ENCODE measurements around the gene MICALL1.

Gene MICALL1

GRCh38 chr22:37865510-37865909 is 40.6 kb upstream of the MICALL1 start:
- Histone ChIP-seq H3K4me1 (ENCODE audit: control insufficient read depth, low read length) (no peaks in the 10 kb centered on the region), H3K4me3 (ENCODE audit: low read length) (no peak overlapping the region), H3K9me2 (replicated peaks; ENCODE audit: control insufficient read depth, low read length) (no peaks in the 10 kb centered on the region), H3K27ac (ENCODE audit: low read depth, low read length) (no peak overlapping the region), H3K4me2 (ENCODE audit: low read length) (no peak overlapping the region), H3K36me3 (ENCODE audit: control insufficient read depth, low read length) (peaks cover 91% of the 10 kb centered on the region), H3F3A (ENCODE audit: control insufficient read depth, insufficient read depth) (peaks cover 23% of the 10 kb centered on the region), H3K27me3 (ENCODE audit: control insufficient read depth, low read length) (no peaks in the 10 kb centered on the region), H4K20me1 (ENCODE audit: control insufficient read depth, insufficient read depth, low read depth, low read length) (0 out of 2 replicates have a peak, but pooled peaks cover 3% of the 10 kb centered on the region), H3K79me2 (ENCODE audit: control insufficient read depth, low read length) (peaks cover 34% of the 10 kb centered on the region), H3K9me3 (ENCODE audit: control insufficient read depth, insufficient read depth, low read length) (no peaks in the 10 kb centered on the region)
- TF ChIP-seq CTCF (IDR thresholded peaks at IDR 0.05; ENCODE audit: low read depth, low read length, poor library complexity, severe bottlenecking) (no peak), EZH2phosphoT487 (IDR thresholded peaks at IDR 0.05; ENCODE audit: borderline replicate concordance, low read length) (no peak)

GRCh38 chr22:37870273-37870672 is 35.8 kb upstream of the MICALL1 start:
- H3K4me3 ChIP-seq (ENCODE audit: low read length) = no peak overlapping the region
- no peak for TF ChIP-seq CTCF (IDR thresholded peaks at IDR 0.05; ENCODE audit: low read depth, low read length, poor library complexity, severe bottlenecking)
- no peaks in the 10 kb centered on the region for H3K9me3 ChIP-seq (ENCODE audit: control insufficient read depth, insufficient read depth, low read length)
- H3K4me1 ChIP-seq (ENCODE audit: control insufficient read depth, low read length) = no peaks in the 10 kb centered on the region
- H3K36me3 ChIP-seq (ENCODE audit: control insufficient read depth, low read length) = peaks cover 85% of the 10 kb centered on the region
- no peaks in the 10 kb centered on the region for H3K9me2 ChIP-seq (replicated peaks; ENCODE audit: control insufficient read depth, low read length)
- H3F3A ChIP-seq (ENCODE audit: control insufficient read depth, insufficient read depth) = no peaks in the 10 kb centered on the region
- peaks cover 22% of the 10 kb centered on the region for H3K79me2 ChIP-seq (ENCODE audit: control insufficient read depth, low read length)
- 0 out of 2 replicates have a peak, but pooled peaks cover 3% of the 10 kb centered on the region for H4K20me1 ChIP-seq (ENCODE audit: control insufficient read depth, insufficient read depth, low read depth, low read length)
- no peaks in the 10 kb centered on the region for H3K27me3 ChIP-seq (ENCODE audit: control insufficient read depth, low read length)
- no peak overlapping the region for H3K27ac ChIP-seq (ENCODE audit: low read depth, low read length)
- no peak overlapping the region for H3K4me2 ChIP-seq (ENCODE audit: low read length)

GRCh38 chr22:37880668-37881440 is 25.2 kb upstream of the MICALL1 start:
- Histone ChIP-seq H3K27ac (ENCODE audit: low read depth, low read length) (no peak overlapping the region), H3F3A (ENCODE audit: control insufficient read depth, insufficient read depth) (peaks cover 4% of the 10 kb centered on the region; the same call in 1 of the 2 replicates), H3K27me3 (ENCODE audit: control insufficient read depth, low read length) (no peaks in the 10 kb centered on the region), H3K4me2 (ENCODE audit: low read length) (no peak overlapping the region), H3K79me2 (ENCODE audit: control insufficient read depth, low read length) (peaks cover 57% of the 10 kb centered on the region), H4K20me1 (ENCODE audit: control insufficient read depth, insufficient read depth, low read depth, low read length) (no peaks in the 10 kb centered on the region), H3K4me1 (ENCODE audit: control insufficient read depth, low read length) (no peaks in the 10 kb centered on the region), H3K9me2 (replicated peaks; ENCODE audit: control insufficient read depth, low read length) (no peaks in the 10 kb centered on the region), H3K9me3 (ENCODE audit: control insufficient read depth, insufficient read depth, low read length) (no peaks in the 10 kb centered on the region), H3K36me3 (ENCODE audit: control insufficient read depth, low read length) (peaks cover 79% of the 10 kb centered on the region), H3K4me3 (ENCODE audit: low read length) (no peak overlapping the region)
- no peak for TF ChIP-seq CTCF (IDR thresholded peaks at IDR 0.05; ENCODE audit: low read depth, low read length, poor library complexity, severe bottlenecking)
- TF ChIP-seq EZH2phosphoT487 (IDR thresholded peaks at IDR 0.05; ENCODE audit: borderline replicate concordance, low read length) = no peak
